GM18870 (cell line): ENCODE results near the gene TCEANC.

ENCODE experiments used
- ATAC-seq: cut with Tn5 transposase; IDR thresholded peaks from one replicate; pipeline ENCODE4 v1.9.1; 2021; ENCODE audit warnings: moderate library complexity; ENCODE audit not compliant: unreplicated experiment

Gene TCEANC

GRCh38 chrX:13691841-13692371 lies 39.0 kb downstream of the TCEANC start:
- ATAC-seq, result no peak

- no peak for ATAC-seq
These were observed 39.9 kb downstream of the TCEANC start for GRCh38 chrX:13692771-13693231.

- no peak for ATAC-seq
These were observed 40.5 kb downstream of the TCEANC start for GRCh38 chrX:13693341-13693961.

- ATAC-seq, result no peak
These were observed 41.4 kb downstream of the TCEANC start for GRCh38 chrX:13694359-13694758.

GRCh38 chrX:13694983-13695382 lies 42.0 kb downstream of the TCEANC start:
- ATAC-seq, result no peak

- no peak for ATAC-seq
These were observed 42.7 kb downstream of the TCEANC start for GRCh38 chrX:13695601-13696115.

- ATAC-seq, result peak; percentile 57
These were observed 44.5 kb downstream of the TCEANC start for GRCh38 chrX:13697455-13697854.

GRCh38 chrX:13697976-13698375 lies 45.0 kb downstream of the TCEANC start:
- ATAC-seq, result no peak

GRCh38 chrX:13698432-13698831 lies 45.5 kb downstream of the TCEANC start:
- ATAC-seq, result no peak

GRCh38 chrX:13699183-13699826 lies 46.4 kb downstream of the TCEANC start:
- no peak for ATAC-seq

- no peak for ATAC-seq
These were observed 47.4 kb downstream of the TCEANC start for GRCh38 chrX:13700380-13700779.

- ATAC-seq, result no peak
These were observed 49.3 kb downstream of the TCEANC start for GRCh38 chrX:13702111-13702789.

- no peak for ATAC-seq
These were observed 50.2 kb downstream of the TCEANC start for GRCh38 chrX:13703135-13703534.

GRCh38 chrX:13703589-13703988 lies 50.6 kb downstream of the TCEANC start:
- no peak for ATAC-seq

- ATAC-seq, result no peak
These were observed 58.2 kb downstream of the TCEANC start for GRCh38 chrX:13711141-13711540.
